Hypothalamus (tissue), 51 donors: ENCODE data around the gene PCDHB16.
"Not testable (repeated sequence)": the region's sequence is repeated elsewhere in the genome, so short reads cannot be mapped to it uniquely, and the experiment has no call there.

Experiments
- DNase-seq, 51 donors: peaks; one replicate each; lab custom pipeline; 2025; lab: John Stamatoyannopoulos, UW

The PCDHB16 gene

GRCh38 chr5:141180313-141180712 lies 1.9 kb upstream of the PCDHB16 start:
- no peak for DNase-seq

GRCh38 chr5:141184117-141184855 lies 2.1 kb downstream of the PCDHB16 start:
- DNase-seq, result not testable (repeated sequence)

- DNase-seq, result peak in 1 of 51 donors; percentile 15
These were observed 4.8 kb downstream of the PCDHB16 start, which contains the start of gene PCDHB9 for GRCh38 chr5:141186897-141187512. Gene PCDHB9, plus strand, starts transcription at chr5:141187161. Its CDS starts 158 bp downstream, at chr5:141187319.

- DNase-seq, result not testable (repeated sequence)
These were observed 6.5 kb downstream of the PCDHB16 start for GRCh38 chr5:141188682-141189081.

GRCh38 chr5:141189131-141189530 lies 6.9 kb downstream of the PCDHB16 start:
- DNase-seq, result not testable (repeated sequence)

GRCh38 chr5:141192110-141192725 lies 10.0 kb downstream of the PCDHB16 start, which contains the start of gene PCDHB10:
Gene PCDHB10, plus strand, starts transcription at chr5:141192353. Its CDS starts 200 bp downstream, at chr5:141192553.
- peak in 10 of 51 donors; percentile 3 to 52 (median 18) for DNase-seq

- not testable (repeated sequence) for DNase-seq
These were observed 12.1 kb downstream of the PCDHB16 start for GRCh38 chr5:141194332-141194731.

GRCh38 chr5:141196363-141196762 lies 14.2 kb downstream of the PCDHB16 start:
- DNase-seq, result no peak

GRCh38 chr5:141199359-141200235 lies 17.4 kb downstream of the PCDHB16 start, which contains the start of gene PCDHB11:
Gene PCDHB11, plus strand, starts transcription at chr5:141199627. Its CDS starts 148 bp downstream, at chr5:141199775.
- no peak for DNase-seq

- DNase-seq, result not testable (repeated sequence)
These were observed 18.9 kb downstream of the PCDHB16 start for GRCh38 chr5:141201126-141201525.

- not testable (repeated sequence) for DNase-seq
These were observed 19.5 kb downstream of the PCDHB16 start for GRCh38 chr5:141201646-141202045.

GRCh38 chr5:141208478-141208877 lies 26.3 kb downstream of the PCDHB16 start, which contains the start of gene PCDHB12:
Gene PCDHB12, plus strand, starts transcription at chr5:141208719. Its CDS starts 189 bp downstream, at chr5:141208908.
- no peak for DNase-seq

- not testable (repeated sequence) for DNase-seq
These were observed 28.1 kb downstream of the PCDHB16 start for GRCh38 chr5:141210281-141210680.

GRCh38 chr5:141210849-141211248 lies 28.7 kb downstream of the PCDHB16 start:
- not testable (repeated sequence) for DNase-seq

- DNase-seq, result peak in 10 of 51 donors; percentile 3 to 33 (median 12)
These were observed 31.6 kb downstream of the PCDHB16 start, which contains the start of gene PCDHB13 for GRCh38 chr5:141213656-141214339. Gene PCDHB13, plus strand, starts transcription at chr5:141213919. Its CDS starts 205 bp downstream, at chr5:141214124.

GRCh38 chr5:141214583-141214982 lies 32.4 kb downstream of the PCDHB16 start:
- DNase-seq, result not testable (repeated sequence)

- not testable (repeated sequence) for DNase-seq
These were observed 33.3 kb downstream of the PCDHB16 start for GRCh38 chr5:141215504-141215903.

- not testable (repeated sequence) for DNase-seq
These were observed 33.8 kb downstream of the PCDHB16 start for GRCh38 chr5:141216035-141216434.

GRCh38 chr5:141223112-141223783 lies 41.1 kb downstream of the PCDHB16 start, which contains the start of gene PCDHB14:
Gene PCDHB14, plus strand, starts transcription at chr5:141223343. Its CDS starts 163 bp downstream, at chr5:141223506.
- DNase-seq, result no peak
